Measurements from ENCODE around the gene DLL1.

DNA sequence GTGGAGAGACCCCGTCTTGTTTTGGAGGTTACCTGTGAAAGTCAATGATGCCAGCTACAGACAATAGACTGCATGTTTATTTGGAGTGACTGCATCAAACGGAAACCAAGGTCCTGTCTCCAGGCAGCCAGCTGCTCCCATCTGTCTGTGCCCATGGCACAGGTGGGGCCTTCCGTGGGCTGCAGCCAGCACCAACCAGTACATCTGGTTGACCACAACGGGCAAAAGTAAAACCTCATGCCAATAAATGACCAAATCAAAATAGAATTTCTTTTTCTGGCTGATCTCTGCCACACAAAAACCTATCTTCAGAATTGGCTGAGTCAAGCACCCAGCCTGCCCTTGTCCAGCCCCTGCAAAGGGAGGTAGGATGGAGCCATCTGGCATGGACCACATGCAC, 33.5 kb downstream of the DLL1 start:
- TF ChIP-seq RCOR1 (IDR thresholded peaks at IDR 0.05; ENCODE audit: borderline replicate concordance in 1 of 2, low read depth in 2 of 2, low read length in 2 of 2) (no peak), RAD21 (CRISPR knock-in tag; conservative IDR thresholded peaks at IDR 0.05 in 1 of 2, IDR thresholded peaks at IDR 0.05 in 1 of 2) (no peak), SOX6 (IDR thresholded peaks at IDR 0.05) (no peak), CBFB (CRISPR knock-in tag; IDR thresholded peaks at IDR 0.05) (no peak), ZBTB33 (CRISPR knock-in tag; IDR thresholded peaks at IDR 0.05) (no peak)
